HCT116 (cell line): ENCODE data around the gene MAP3K2. TPM values are rescaled to one million over a fixed set of nuclear protein-coding genes. Genes with fewer than 3 reads are reported as not detected.

Experiments
- ATAC-seq: fragments of 200-7000 bp; cut with Tn5 transposase; 2 replicates; pipeline ENCODE4 v1.9.1; 2020; ENCODE audit warnings: mild to moderate bottlenecking, moderate library complexity
- BruUV-seq: library from RNA; stranded (reverse); fragments of 400-500 nt; replicated peaks from 2 replicates; lab custom pipeline; 2021; lab: Mats Ljungman, UMichigan
- CTCF ChIA-PET: fragments of 300-600 bp; sonication (Branson Sonifier 250); formaldehyde crosslinking; loops from one replicate; lab custom pipeline; 2021; ENCODE audit warnings: antibody characterized with exemption; lab: Charles Lee
- POLR2A ChIA-PET: fragments of 300-600, 350-600 bp; sonication (Branson Sonifier 250); formaldehyde crosslinking; loops from one replicate; lab custom pipeline; 2021; ENCODE audit warnings: antibody characterized with exemption; lab: Charles Lee
- RAD21 ChIA-PET, 2 experiments: fragments of 300-600 bp; sonication (Branson Sonifier 250); formaldehyde crosslinking; loops; one replicate each; lab custom pipeline; 2023; ENCODE audit warnings: low total read pairs in 2 of 2; ENCODE audit not compliant: uncharacterized antibody in 2 of 2, unreplicated experiment in 2 of 2, low non-redundant PET in 1 of 2; lab: Charles Lee
- DNase-seq: peaks from one replicate; pipeline ENCODE4 v3.0.0-alpha.2; 2010; ENCODE audit warnings: low read depth, low spot score
- H2AFZ ChIP-seq: fragments of 200-600 bp; shearing (Covaris generic), sonication (generic); 2 replicates; pipeline ENCODE4 v1.6.1; 2017; ENCODE audit warnings: low read depth, mixed run types, mixed read lengths, antibody characterized with exemption, low read length; ENCODE audit not compliant: poor library complexity, severe bottlenecking
- H3K27ac ChIP-seq: 2 replicates; pipeline ENCODE4 v1.5.1; 2012; ENCODE audit warnings: low read depth, low read length
- H3K27me3 ChIP-seq: fragments of 200-600 bp; sonication (generic); 2 replicates; pipeline ENCODE4 v1.6.1; 2016; ENCODE audit warnings: mixed run types, low read length, mixed read lengths; ENCODE audit not compliant: insufficient read depth
- H3K36me3 ChIP-seq, 2 experiments: fragments of 200-500 bp in 1 of 2; fragments of 200-600 bp in 1 of 2; sonication (Bioruptor generic) in 1 of 2; sonication (generic) in 1 of 2; 2 replicates each; pipeline versions ENCODE4 v1.5.1 to v1.6.1; 2014 to 2016; ENCODE audit warnings: low read length in 2 of 2, inconsistent platforms in 1 of 2, mixed read lengths in 1 of 2, mixed run types in 1 of 2; ENCODE audit not compliant: insufficient read depth in 2 of 2, control insufficient read depth in 1 of 2
- H3K4me1 ChIP-seq, 2 experiments: fragments of 200-600 bp in 1 of 2; sonication (generic) in 1 of 2; 2 replicates each; pipeline versions ENCODE4 v1.5.1 to v1.6.1; 2012 to 2017; ENCODE audit warnings: low read length in 2 of 2, inconsistent platforms in 1 of 2, mild to moderate bottlenecking in 1 of 2, mixed read lengths in 1 of 2, mixed run types in 1 of 2, moderate library complexity in 1 of 2; ENCODE audit not compliant: insufficient read depth in 2 of 2, control insufficient read depth in 1 of 2
- H3K4me2 ChIP-seq: fragments of 200-600 bp; sonication (generic); 2 replicates; pipeline ENCODE4 v1.6.1; 2017; ENCODE audit warnings: mixed run types, low read length, mixed read lengths
- H3K4me3 ChIP-seq, 2 experiments: fragments of 200-600 bp in 1 of 2; sonication (generic) in 1 of 2; replicated peaks in 1 of 2; 2 replicates each; pipeline ENCODE4 v1.5.1; 2011 to 2016; ENCODE audit warnings: low read length in 2 of 2, control low read depth in 1 of 2, low read depth in 1 of 2, mild to moderate bottlenecking in 1 of 2, mixed read lengths in 1 of 2, mixed run types in 1 of 2
- H3K79me2 ChIP-seq: fragments of 200-600 bp; sonication (generic); 2 replicates; pipeline ENCODE4 v1.6.1; 2017; ENCODE audit warnings: mild to moderate bottlenecking, mixed run types, low read length, moderate library complexity, mixed read lengths; ENCODE audit not compliant: insufficient read depth
- H3K9ac ChIP-seq: fragments of 200-600 bp; sonication (generic); 2 replicates; pipeline ENCODE4 v1.6.1; 2016; ENCODE audit warnings: low read length, mixed read lengths
- H3K9me2 ChIP-seq: fragments of 200-600 bp; sonication (generic), shearing (Covaris generic); 2 replicates; pipeline ENCODE4 v1.6.1; 2017; ENCODE audit warnings: mixed run types, mild to moderate bottlenecking, moderate library complexity; ENCODE audit not compliant: insufficient read depth
- H3K9me3 ChIP-seq, 2 experiments: fragments of 200-500 bp in 1 of 2; fragments of 200-600 bp in 1 of 2; sonication (Bioruptor generic) in 1 of 2; sonication (generic) in 1 of 2; 2 replicates each; pipeline ENCODE4 v1.6.1; 2014 to 2017; ENCODE audit warnings: low read length in 2 of 2, mixed read lengths in 2 of 2, inconsistent platforms in 1 of 2, low read depth in 1 of 2, mild to moderate bottlenecking in 1 of 2, mixed run types in 1 of 2, moderate library complexity in 1 of 2; ENCODE audit not compliant: control insufficient read depth in 1 of 2, insufficient read depth in 1 of 2
- H4K20me1 ChIP-seq: fragments of 200-600 bp; sonication (generic), shearing (Covaris generic); 2 replicates; pipeline ENCODE4 v1.6.1; 2017; ENCODE audit warnings: mixed run types, mild to moderate bottlenecking, moderate library complexity; ENCODE audit not compliant: insufficient read depth
- CTCF ChIP-seq, 3 experiments: fragments of 200-600 bp in 1 of 3; sonication (generic) in 1 of 3; IDR thresholded peaks in 2 of 3; conservative IDR thresholded peaks in 1 of 3; 2 replicates each; pipeline ENCODE4 v1.5.1; 2012 to 2017; ENCODE audit warnings: low read depth in 2 of 3, low read length in 2 of 3, antibody characterized with exemption in 1 of 3, borderline replicate concordance in 1 of 3, control low read depth in 1 of 3, mild to moderate bottlenecking in 1 of 3, mixed read lengths in 1 of 3, mixed run types in 1 of 3, moderate library complexity in 1 of 3; ENCODE audit not compliant: insufficient read depth in 1 of 3
- EGR1 ChIP-seq: IDR thresholded peaks from 2 replicates; pipeline ENCODE4 v1.6.1; 2012; ENCODE audit warnings: low read depth
- EZH2 ChIP-seq: fragments of 200-600 bp; sonication (generic); IDR thresholded peaks from 2 replicates; pipeline ENCODE4 v1.6.1; 2017; ENCODE audit warnings: antibody characterized with exemption, mixed run types
- JUND ChIP-seq: IDR thresholded peaks from 2 replicates; pipeline ENCODE4 v1.6.1; 2012
- POLR2A ChIP-seq: IDR thresholded peaks from 2 replicates; pipeline ENCODE4 v1.7.0; 2011; ENCODE audit warnings: borderline replicate concordance; ENCODE audit not compliant: insufficient read depth, insufficient read length; ENCODE audit errors: extremely low read depth
- REST ChIP-seq: IDR thresholded peaks from 2 replicates; pipeline ENCODE4 v1.6.1; 2012; ENCODE audit warnings: low read depth
- TCF7L2 ChIP-seq: IDR thresholded peaks from 2 replicates; pipeline ENCODE4 v1.7.0; 2011; ENCODE audit warnings: borderline replicate concordance, inconsistent platforms; ENCODE audit not compliant: insufficient read depth, insufficient read length; ENCODE audit errors: extremely low read depth
- intact Hi-C: fragments of 100-400 bp; cut with micrococcal nuclease; formaldehyde crosslinking; loops from 2 replicates; pipeline ENCODE4 v1.10.0; 2022
- total RNA-seq: library from RNA; stranded (reverse); gene quantifications from one replicate; pipeline ENCODE4 v1.2.1, GENCODE V29; 2021; ENCODE audit not compliant: unreplicated experiment

MAP3K2 gene
- total RNA-seq, 1 experiment from 2014 or later = 44.5 TPM

- H3K9me3 ChIP-seq = no peaks in the 10 kb centered on the region
- H2AFZ ChIP-seq = no peak overlapping the region
- peaks cover 25 to 42% of the 10 kb centered on the region in 2 experiments for H3K4me1 ChIP-seq
- no peaks in the 10 kb centered on the region for H3K36me3 ChIP-seq
- no peak overlapping the region for H3K27ac ChIP-seq
- ChIA-PET CTCF (interaction anchor here (4.0 kb wide), 1 partner anchor 216 kb away, joined by 22 read pairs; no protein-coding TSS in a partner anchor), POLR2A (no interaction called here), RAD21 (no interaction called here)
- no peak overlapping the region for H3K9ac ChIP-seq
- H3K9me2 ChIP-seq = no peaks in the 10 kb centered on the region
- no peak overlapping the region for H3K4me2 ChIP-seq
- BruUV-seq = no TSS peak
- no peaks in the 10 kb centered on the region for H3K79me2 ChIP-seq
- no peaks in the 10 kb centered on the region; the same call in 1 of the 2 replicates for H3K27me3 ChIP-seq
- intact Hi-C loops = loop anchor here (5.0 kb wide), 1 partner anchor 56 kb away; no protein-coding TSS in a partner anchor
- no peaks in the 10 kb centered on the region for H4K20me1 ChIP-seq
- no peak for TF ChIP-seq JUND
- no peak for TF ChIP-seq REST
- TF ChIP-seq POLR2A = no peak
- no peak for TF ChIP-seq CTCF (IDR thresholded peaks at IDR 0.05 in 2 of 3, conservative IDR thresholded peaks at IDR 0.05 in 1 of 3; ENCODE audit: borderline replicate concordance in 1 of 3, insufficient read depth in 1 of 3, low read depth in 2 of 3, low read length in 2 of 3)
- no peak for TF ChIP-seq TCF7L2
- no peak for TF ChIP-seq EGR1
- no peak for TF ChIP-seq EZH2
- TF ChIP-seq, all 23 proteins: peak for 0
- ATAC-seq (no peak), DNase-seq (no peak)
- no peak overlapping the region for H3K4me3 ChIP-seq
Measured at GRCh38 chr2:127413200-127413599, 25.4 kb upstream of the MAP3K2 start.
